A549 treated with Mapracorat at 1 μM for 4 hours (cell line): Measurements from ENCODE around the gene TRNT1. TPM values are rescaled to one million over a fixed set of nuclear protein-coding genes. Genes with fewer than 3 reads are reported as not detected.

Source experiments
- total RNA-seq: library from RNA; stranded (reverse); fragments of 200-300 nt; extraction: Qiagen RNA extraction; gene quantifications from 5 replicates; pipeline ENCODE4 v1.2.3, GENCODE V29; 2022

TRNT1 gene
- 26.5 to 30.2 TPM (median 27.2 TPM) in 5 replicates for total RNA-seq

GRCh38 chr3:3126477-3127431, at the start of gene TRNT1:
TSS of gene TRNT1 (plus strand) at chr3:3126940. CDS start at chr3:3129041, 2,101 bp downstream.

DNA sequence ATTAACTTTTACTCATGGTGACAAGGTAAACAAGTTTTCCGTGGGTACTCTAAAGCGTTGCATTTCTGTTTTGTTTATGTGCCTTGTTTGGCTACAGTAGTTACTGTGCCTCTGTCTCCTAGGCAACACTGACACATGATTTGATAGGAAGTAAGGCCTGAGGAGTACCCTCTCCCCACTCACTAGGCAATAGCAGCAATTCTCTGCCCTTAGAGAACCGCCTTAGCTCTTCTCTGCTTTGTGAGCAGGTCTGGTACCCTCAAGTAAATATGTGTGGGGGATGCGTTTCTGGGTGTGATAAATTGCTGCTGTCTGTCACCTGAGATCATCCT, 16.5 kb upstream of the TRNT1 start, which contains the start of gene IL5RA:
TSS of gene IL5RA (minus strand) at position 76 of the 332 bp plus-strand sequence. CDS start 5,390 bp downstream, outside the sequence.

GRCh38 chr3:3179407-3180094, 52.8 kb downstream of the TRNT1 start, which contains the start of gene CRBN:
TSS of gene CRBN (minus strand) at chr3:3179691. CDS start at chr3:3179687, 4 bp downstream.

Other genes with a start within 250 kb of the TRNT1 start
- not detected in 5 replicates for gene IL5RA, start 16.6 kb upstream of the TRNT1 start, total RNA-seq
- 22.2 to 33.0 TPM (median 29.8 TPM) in 5 replicates for gene CRBN, start 52.8 kb downstream of the TRNT1 start, total RNA-seq